ENCODE measurements around the gene SUMF2.
A peak's percentile ranks its signal among the peaks of the same experiment; 100 is the strongest.
"Not testable (repeated sequence)": the region's sequence is repeated elsewhere in the genome, so short reads cannot be mapped to it uniquely, and the experiment has no call there.

SUMF2 gene

GRCh38 chr7:56099653-56100052 is 35.6 kb downstream of the SUMF2 start:
- peaks cover 12% of the 10 kb centered on the region for H3K9me3 Mint-ChIP-seq
- no peak overlapping the region for H3K4me3 Mint-ChIP-seq
- H3K27me3 Mint-ChIP-seq (ENCODE audit: low read depth, poor library complexity): peaks cover 2% of the 10 kb centered on the region
- no peak for DNase-seq
- H3K36me3 Mint-ChIP-seq (ENCODE audit: low read depth): peaks cover 34% of the 10 kb centered on the region
- TF ChIP-seq CTCF (IDR thresholded peaks at IDR 0.05): no peak
- H3K27ac Mint-ChIP-seq: no peak overlapping the region
- H3K4me1 Mint-ChIP-seq: no peaks in the 10 kb centered on the region

DNA sequence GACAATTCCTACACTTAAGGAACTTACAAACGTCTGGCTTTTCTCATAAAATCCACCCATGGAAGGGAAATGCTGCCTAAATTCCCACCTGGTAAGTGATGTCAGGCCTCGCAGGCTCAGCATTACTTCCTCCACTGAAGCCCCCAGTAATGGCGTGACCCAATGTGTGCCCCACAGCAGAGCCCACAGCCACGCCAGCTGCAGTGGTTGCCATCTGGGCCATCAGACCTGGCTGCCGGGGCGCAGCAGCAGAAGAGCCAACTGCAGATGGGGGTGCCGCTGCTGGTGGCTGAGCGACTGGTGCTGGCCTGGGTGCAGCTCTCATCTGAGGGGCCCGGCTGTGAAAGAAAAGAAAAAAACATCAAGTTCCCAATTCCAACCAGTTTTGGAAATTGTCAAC is 40.1 kb downstream of the SUMF2 start:
- not testable (repeated sequence) for H3K4me3 Mint-ChIP-seq, H3K27ac Mint-ChIP-seq
- peaks cover 36% of the 10 kb centered on the region for H3K36me3 Mint-ChIP-seq (ENCODE audit: low read depth)

GRCh38 chr7:56105508-56105907 is 41.4 kb downstream of the SUMF2 start:
- H3K4me3 Mint-ChIP-seq: peak overlapping the region; percentile 96
- no peak for DNase-seq
- TF ChIP-seq CTCF (IDR thresholded peaks at IDR 0.05): no peak
- H3K27me3 Mint-ChIP-seq (ENCODE audit: low read depth, poor library complexity): peaks cover 23% of the 10 kb centered on the region
- H3K36me3 Mint-ChIP-seq (ENCODE audit: low read depth): peaks cover 31% of the 10 kb centered on the region
- no peak overlapping the region for H3K27ac Mint-ChIP-seq
- peaks cover 19% of the 10 kb centered on the region for H3K4me1 Mint-ChIP-seq
- peaks cover 45% of the 10 kb centered on the region for H3K9me3 Mint-ChIP-seq

More for the DNA sequence above, 40.1 kb downstream of the SUMF2 start:
- H3K9me3 Mint-ChIP-seq: peaks cover 38% of the 10 kb centered on the region
- H3K4me1 Mint-ChIP-seq: peaks cover 19% of the 10 kb centered on the region
- not testable (repeated sequence) for DNase-seq
- peaks cover 20% of the 10 kb centered on the region for H3K27me3 Mint-ChIP-seq (ENCODE audit: low read depth, poor library complexity)

DNA sequence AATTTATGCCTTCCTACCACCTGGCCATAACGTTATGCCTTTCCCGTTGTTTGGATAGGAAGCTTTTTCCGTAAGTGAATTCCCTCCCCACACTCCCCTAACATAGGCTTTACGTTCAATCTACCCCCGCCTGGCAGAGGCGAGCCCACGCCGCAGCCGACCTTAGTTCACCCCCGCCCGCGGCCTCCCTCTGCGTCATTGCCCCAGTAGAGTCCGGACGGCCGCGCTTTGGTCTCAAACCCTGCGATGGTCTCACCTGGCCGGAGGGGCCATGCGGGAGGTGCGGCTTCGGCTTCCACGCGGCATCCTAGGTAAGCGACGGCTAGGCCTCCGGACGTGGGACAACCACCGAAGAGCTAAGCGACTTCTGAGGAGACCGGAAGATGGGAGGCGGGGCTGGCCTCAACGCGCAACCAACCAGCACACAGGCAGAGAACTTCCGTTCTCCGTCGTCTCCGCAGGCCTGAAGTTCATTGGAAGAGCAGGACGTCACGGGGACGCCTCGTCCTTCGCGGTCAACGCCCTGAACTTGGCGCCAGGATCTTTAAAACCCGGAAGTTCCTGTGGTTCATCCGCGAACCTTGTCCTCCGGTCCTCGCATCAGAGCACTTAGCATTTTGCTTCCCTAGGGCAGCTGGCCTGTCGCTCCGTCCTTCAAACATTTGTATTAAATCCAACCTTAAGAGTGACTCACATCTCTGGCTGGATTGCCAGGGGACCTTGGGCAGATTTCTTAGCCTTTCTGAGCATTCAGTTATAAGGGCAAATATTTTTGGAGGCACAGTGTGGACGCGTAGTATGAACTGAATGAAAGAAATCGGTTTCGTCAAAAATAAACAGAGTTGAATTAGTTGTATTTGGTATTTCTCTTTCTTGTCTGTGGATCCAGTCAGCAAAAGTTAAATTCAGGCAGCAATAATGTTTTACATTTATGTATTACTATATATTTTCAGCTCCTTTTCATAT is 42.3 kb downstream of the SUMF2 start, which contains the start of gene CHCHD2:
Gene CHCHD2, minus strand, starts transcription at position 369 of the 966 bp plus-strand sequence. Its CDS starts 63 bp downstream, at position 306.
- Mint-ChIP-seq H3K27me3 (ENCODE audit: low read depth, poor library complexity) (peaks cover 23% of the 10 kb centered on the region), H3K27ac (peak within 1 kb of the TSS; percentile 81), H3K4me3 (peak within 1 kb of the TSS; percentile 96), H3K4me1 (peaks cover 19% of the 10 kb centered on the region), H3K36me3 (ENCODE audit: low read depth) (peaks cover 22% of the 10 kb centered on the region), H3K9me3 (peaks cover 48% of the 10 kb centered on the region)
- DNase-seq: peak; percentile 85
- no peak for TF ChIP-seq CTCF (IDR thresholded peaks at IDR 0.05)

GRCh38 chr7:56107954-56108258 is 43.8 kb downstream of the SUMF2 start:
- Mint-ChIP-seq H3K9me3 (peaks cover 52% of the 10 kb centered on the region), H3K36me3 (ENCODE audit: low read depth) (peaks cover 15% of the 10 kb centered on the region), H3K4me3 (peak overlapping the region; percentile 32), H3K4me1 (peaks cover 19% of the 10 kb centered on the region), H3K27me3 (ENCODE audit: low read depth, poor library complexity) (peaks cover 23% of the 10 kb centered on the region), H3K27ac (no peak overlapping the region)
- TF ChIP-seq CTCF (IDR thresholded peaks at IDR 0.05): no peak
- no peak for DNase-seq

DNA sequence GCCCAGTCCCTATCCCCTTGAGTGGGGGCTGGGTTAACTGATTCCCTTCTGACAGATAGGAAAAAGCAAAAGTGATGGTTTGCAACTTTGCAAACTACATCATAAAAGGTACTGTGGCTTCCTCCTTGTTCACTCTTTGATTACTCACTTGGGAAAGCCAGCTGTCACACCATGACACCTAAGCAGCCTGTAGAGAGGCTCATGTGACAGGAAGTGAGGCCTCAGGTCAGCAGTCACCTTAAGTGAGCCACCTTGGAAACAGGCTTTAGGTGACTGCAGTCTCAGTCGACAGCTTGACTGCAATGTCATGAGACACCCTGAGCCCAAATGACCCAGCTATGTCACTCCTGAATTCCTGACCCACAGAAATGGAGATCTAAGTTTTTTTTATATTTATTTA is 46.5 kb downstream of the SUMF2 start:
- H3K9me3 Mint-ChIP-seq: peaks cover 64% of the 10 kb centered on the region

DNA sequence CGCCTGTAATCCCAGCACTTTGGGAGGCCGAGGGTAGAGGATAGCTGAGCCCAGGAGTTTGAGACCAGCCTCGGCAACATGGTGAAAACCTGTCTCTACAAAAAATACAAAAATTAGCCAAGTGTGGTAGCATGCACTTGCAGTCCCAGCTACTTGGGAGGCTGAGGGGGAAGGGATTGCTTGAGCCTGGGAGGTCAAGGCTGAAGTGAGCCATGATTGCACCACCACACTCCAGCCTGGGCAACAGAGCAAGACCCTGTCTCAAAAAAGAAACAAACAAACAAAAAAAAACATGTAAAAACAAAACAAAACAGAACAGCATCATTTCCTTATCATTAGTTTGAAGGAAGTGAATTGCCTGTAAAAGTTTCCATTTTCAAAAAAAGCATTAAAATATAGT is 48.2 kb downstream of the SUMF2 start:
- not testable (repeated sequence) for H3K4me1 Mint-ChIP-seq; DNase-seq; H3K4me3 Mint-ChIP-seq; H3K36me3 Mint-ChIP-seq (ENCODE audit: low read depth); H3K27ac Mint-ChIP-seq
- peaks cover 55% of the 10 kb centered on the region for H3K9me3 Mint-ChIP-seq
- peaks cover 24% of the 10 kb centered on the region for H3K27me3 Mint-ChIP-seq (ENCODE audit: low read depth, poor library complexity)

More for the DNA sequence above, 46.5 kb downstream of the SUMF2 start:
- peaks cover 12% of the 10 kb centered on the region for H3K4me1 Mint-ChIP-seq
- no peak overlapping the region for H3K27ac Mint-ChIP-seq
- TF ChIP-seq CTCF (IDR thresholded peaks at IDR 0.05): no peak
- peaks cover 9% of the 10 kb centered on the region for H3K36me3 Mint-ChIP-seq (ENCODE audit: low read depth)
- H3K4me3 Mint-ChIP-seq: no peak overlapping the region
- DNase-seq: no peak
- peaks cover 27% of the 10 kb centered on the region for H3K27me3 Mint-ChIP-seq (ENCODE audit: low read depth, poor library complexity)

All from nephron progenitor cell (in vitro differentiated cells).